Suppressor macrophage (primary cell): Measurements from ENCODE around the gene SYTL1.
A peak's percentile ranks its signal among the peaks of the same experiment; 100 is the strongest.

Source experiments
- DNase-seq, 4 experiments: peaks; one replicate each; pipeline ENCODE4 v3.0.0-alpha.2; 2020 to 2022

SYTL1 gene

DNA sequence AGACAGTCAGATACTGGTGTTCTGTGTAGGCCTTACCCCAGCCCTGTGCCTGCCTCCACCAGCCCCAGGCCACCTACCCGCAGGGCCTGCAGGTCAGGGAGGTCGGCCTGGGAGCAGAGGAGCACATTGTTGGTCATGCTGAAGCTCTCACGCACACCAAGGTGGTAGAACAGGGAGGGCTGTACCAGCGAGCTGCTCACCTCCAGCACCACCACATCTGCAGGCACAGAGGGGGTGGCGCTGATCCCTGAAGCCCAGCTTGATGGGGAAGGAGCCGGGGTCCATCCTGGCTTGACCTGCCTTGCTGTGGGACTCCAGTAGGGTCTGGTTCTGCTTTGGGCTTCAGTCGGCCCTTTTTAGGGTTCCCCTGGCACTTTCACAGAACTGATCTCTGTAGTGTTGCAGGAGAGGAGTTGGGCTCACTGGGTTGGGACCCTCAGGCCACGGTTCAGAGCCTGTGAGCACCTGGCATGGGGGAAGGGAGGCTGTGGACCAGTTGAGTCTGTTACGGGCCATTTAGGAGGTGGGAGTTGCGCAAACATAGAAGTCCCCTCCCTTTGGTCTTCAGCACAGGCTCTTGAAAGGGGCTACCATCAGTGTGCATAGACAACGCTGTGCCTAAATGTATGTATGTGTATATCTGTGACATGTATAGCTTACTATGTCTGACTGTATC is 23.0 kb downstream of the SYTL1 start:
- DNase-seq, result no peak

- DNase-seq, result peak; percentile 84 to 95 (median 92)
These were observed 23.7 kb downstream of the SYTL1 start for GRCh38 chr1:27365372-27366112.

DNA sequence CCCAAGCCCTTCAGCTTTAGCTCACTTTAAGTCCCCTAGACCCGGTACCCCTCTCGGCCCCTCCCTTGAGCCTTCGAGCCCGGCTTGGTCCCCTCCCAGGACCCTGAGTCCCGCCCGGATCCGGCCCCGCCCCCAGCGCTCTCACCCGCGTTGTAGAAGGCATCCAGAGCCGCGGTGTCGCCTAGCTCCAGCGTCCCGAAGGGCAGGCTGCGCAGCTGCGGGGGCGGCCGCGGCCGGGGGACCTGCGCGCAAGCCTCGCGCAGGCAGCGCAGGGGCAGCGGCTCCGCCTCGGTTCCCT is 24.2 kb downstream of the SYTL1 start:
- DNase-seq, result peak; percentile 80 to 92 (median 88)

DNA sequence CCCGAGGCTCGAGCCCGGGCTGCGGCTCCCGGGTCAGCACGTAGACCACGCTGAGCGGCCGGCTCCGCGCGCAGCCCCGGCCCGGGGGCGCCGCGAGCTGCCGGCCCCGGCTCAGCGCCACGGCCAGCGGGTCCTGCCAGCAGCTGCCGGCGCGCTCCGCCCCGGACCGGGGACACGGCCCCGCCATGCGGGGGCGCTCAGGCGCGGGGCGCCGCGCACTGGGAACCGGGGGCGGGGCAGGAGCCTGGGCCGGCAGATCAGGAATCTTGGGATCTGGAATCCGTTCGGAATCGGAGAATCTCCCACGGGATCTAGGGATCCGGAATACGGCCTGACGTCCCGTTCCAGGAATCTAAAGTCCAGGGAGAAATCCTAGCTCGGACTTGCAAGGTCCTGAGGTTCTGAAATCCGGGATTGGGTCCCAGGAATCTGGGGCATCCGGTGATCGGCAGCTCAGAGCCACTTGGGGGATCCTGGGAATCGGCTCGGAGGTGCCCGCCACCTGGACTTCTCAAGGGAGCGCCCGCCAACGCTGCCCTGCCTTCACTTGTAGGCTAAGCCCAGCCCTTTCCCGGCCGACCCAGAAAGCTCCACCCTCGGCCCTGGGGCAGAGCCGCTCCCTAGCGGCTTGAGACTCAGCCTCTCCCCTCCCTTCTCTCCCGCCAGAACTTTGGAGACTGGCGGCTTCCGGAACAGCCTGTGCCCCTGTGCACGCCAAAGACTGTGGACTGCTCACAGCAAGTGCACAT is 24.8 kb downstream of the SYTL1 start, which contains the start of gene MAP3K6:
Gene MAP3K6, minus strand, starts transcription at position 551 of the 749 bp plus-strand sequence. Its CDS starts 364 bp downstream, at position 187.
- peak; percentile 70 to 88 (median 80) for DNase-seq

GRCh38 chr1:27367160-27367650 is 25.4 kb downstream of the SYTL1 start:
- DNase-seq, result no peak

GRCh38 chr1:27368869-27369582 is 27.2 kb downstream of the SYTL1 start:
- DNase-seq, result no peak

GRCh38 chr1:27372022-27372807 is 30.4 kb downstream of the SYTL1 start:
- DNase-seq, result no peak

- DNase-seq, result peak in 1 of 4 experiments; percentile 30
These were observed 31.2 kb downstream of the SYTL1 start for GRCh38 chr1:27372808-27373690.

DNA sequence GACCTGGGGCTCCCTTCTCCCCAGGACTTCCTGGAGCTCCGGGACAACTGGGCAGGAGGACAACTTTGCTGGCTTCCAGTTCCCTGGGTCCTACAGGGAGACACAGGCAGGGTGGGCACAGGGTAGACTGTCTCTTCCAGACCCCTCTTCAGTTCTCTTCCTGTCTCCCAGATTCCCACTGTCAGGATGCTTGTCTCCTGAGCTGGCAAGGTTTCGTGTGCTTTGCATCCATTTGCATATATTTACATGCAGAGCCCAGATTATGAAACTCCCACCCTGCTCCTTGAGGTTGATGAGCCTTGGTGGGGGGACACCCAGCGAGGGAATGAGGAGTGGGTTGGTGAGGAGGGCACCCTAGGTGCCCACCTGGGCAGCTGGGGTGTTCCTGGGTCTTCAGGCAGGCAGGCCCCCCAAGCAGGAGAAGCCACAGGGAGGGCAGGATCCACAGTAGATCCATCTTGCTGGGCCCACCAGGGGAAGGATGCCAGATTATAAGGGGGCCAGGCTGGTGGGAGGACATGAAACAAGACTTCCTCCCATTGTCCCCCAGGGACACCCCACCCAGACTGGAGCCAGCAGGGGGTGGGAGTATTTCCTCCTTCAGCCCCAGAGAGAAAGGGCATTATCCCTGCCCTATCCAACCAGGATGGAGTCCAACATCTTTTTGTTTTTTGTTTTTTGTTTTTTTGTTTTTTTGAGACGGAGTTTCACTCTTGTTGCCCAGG is 32.7 kb downstream of the SYTL1 start, which contains the start of gene FCN3:
Gene FCN3, minus strand, starts transcription at position 463 of the 725 bp plus-strand sequence. Its CDS starts 6 bp downstream, at position 457.
- no peak for DNase-seq

GRCh38 chr1:27377760-27378495 is 36.1 kb downstream of the SYTL1 start:
- DNase-seq, result no peak

DNA sequence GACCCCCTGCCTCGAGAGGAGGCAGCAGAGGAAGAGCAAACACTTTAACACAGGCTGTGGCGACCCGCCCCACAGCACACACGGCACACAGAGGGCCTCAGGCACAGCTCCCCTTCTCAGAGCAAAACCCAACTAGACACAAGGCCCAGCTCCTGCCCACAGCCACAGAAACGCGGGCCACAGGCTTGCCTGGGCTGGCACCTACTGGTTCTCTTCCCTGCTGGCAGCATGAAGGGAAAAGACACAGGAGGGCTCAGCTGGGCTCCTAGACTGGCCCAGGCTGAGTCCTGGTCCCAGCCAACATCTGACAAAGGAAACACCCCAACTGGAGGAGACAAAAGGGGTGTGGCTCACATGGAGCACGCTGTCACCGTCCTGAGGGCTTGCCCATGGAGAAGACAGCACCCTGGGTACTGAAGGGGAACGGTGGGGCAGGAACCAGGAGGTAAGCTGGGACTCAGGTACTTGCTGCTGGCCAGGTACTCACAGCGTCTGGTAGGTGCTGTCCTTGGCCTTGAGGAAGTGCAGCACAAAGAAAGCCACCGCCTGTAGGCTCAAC is 37.8 kb downstream of the SYTL1 start:
- no peak for DNase-seq

GRCh38 chr1:27380224-27380623 is 38.4 kb downstream of the SYTL1 start:
- DNase-seq, result peak in 2 of 4 experiments; percentile 41 to 47

- DNase-seq, result no peak
These were observed 39.2 kb downstream of the SYTL1 start for GRCh38 chr1:27380766-27381733.

DNA sequence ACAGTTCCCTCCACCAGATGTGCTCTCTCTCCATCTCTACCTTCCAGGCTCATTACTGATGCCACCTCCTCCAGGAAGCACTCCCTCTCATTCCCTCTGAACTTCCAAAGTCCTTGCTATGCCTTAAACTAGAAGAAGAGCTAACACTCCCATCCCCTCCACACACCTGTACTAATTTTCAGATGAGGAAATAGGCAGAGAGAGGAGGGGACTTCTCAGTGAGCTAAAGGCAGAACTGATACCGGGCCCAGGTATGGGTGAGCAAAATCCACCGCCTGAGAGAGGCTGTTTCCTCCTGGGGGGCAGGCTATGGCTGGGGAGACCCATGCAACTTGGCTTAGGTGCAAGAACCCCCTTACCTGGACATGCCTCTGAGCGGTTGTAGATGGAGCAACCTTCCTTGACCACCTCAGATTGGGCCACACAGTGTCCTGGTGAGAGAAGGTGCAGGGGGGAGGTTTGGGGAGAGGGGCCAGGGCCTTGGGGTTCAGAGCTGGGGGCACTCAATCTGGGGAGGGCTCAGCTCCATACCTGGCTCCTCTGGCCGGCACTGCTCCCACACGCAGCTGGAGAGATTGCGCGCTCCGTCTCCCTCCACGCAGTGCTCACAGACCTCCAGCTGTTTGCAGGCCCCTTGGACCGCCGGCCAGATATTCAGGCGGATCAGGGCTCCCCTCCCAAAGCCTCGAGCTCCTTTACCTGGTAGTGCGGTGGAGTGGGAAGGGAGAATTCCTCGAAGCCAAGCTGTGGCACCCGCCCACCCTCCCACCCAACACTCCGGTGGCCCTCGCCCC is 40.3 kb downstream of the SYTL1 start:
- DNase-seq, result no peak

DNA sequence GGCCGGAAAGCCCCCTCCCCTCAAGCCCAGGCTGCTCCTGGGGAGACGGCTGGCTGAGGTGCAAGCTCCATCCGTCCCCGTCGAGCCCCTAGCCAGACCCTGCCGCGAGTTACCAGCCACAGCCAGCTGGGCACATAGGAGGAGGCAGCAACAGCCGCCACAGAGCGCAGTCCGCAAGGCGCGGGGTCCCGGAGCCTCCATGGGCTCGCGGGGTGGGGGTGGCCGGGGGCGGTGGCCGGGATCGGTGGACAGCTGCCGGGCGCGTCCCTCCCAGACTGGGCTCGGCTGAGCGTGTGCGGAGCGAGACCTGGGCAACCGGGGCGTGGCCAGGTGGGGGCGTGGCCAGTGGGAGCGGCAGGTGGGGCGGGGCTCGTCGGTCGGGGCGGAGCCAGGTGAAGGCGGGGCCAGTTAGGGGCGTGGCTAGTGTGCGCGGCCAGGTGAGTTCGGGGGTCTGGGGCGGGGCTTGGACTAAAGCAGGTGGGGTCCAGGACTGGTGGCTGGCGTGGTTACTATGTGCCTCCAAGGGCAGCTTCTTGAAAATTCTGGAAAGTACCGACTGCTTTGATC is 41.3 kb downstream of the SYTL1 start, which contains the start of gene CD164L2:
Gene CD164L2, minus strand, starts transcription at position 295 of the 567 bp plus-strand sequence. Its CDS starts 94 bp downstream, at position 201.
- DNase-seq, result no peak

DNA sequence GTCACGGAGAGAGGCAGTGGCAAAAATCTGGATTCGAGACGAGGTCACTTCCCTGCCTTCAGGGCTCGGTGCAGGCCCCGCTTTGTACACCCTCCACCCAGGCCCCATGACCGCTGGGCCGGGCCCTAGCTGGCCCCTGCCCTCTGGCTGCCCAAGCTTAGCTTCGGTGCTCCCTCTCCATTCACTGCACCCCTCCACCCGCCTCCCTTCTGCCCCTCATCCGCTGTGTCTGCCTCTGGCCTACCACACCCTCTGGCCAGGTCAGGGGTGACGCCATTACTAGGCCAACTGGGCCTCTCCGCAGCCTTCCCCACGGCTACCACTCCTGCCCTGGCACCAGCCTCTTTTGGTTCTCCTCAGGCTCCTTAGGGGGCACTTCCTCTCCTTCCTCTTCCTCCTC is 41.8 kb downstream of the SYTL1 start:
- DNase-seq, result no peak
